HG03457 (cell line): ENCODE data around the gene ZNG1A.
"Not testable (repeated sequence)": the region's sequence is repeated elsewhere in the genome, so short reads cannot be mapped to it uniquely, and the experiment has no call there.

ENCODE experiments used
- ATAC-seq: cut with Tn5 transposase; IDR thresholded peaks from one replicate; pipeline ENCODE4 v1.9.1; 2021; ENCODE audit warnings: moderate number of reproducible peaks; ENCODE audit not compliant: unreplicated experiment

Gene ZNG1A

GRCh38 chr9:178140-178825 lies 573 bp downstream of the ZNG1A start:
- not testable (repeated sequence) for ATAC-seq

- ATAC-seq: not testable (repeated sequence)
Measured at GRCh38 chr9:169757-170156, 9.1 kb downstream of the ZNG1A start.

GRCh38 chr9:159871-160270 lies 19.0 kb downstream of the ZNG1A start:
- not testable (repeated sequence) for ATAC-seq

GRCh38 chr9:151173-151572 lies 27.7 kb downstream of the ZNG1A start:
- ATAC-seq: not testable (repeated sequence)

GRCh38 chr9:139880-140279 lies 39.0 kb downstream of the ZNG1A start:
- ATAC-seq: not testable (repeated sequence)

GRCh38 chr9:117995-118467 lies 60.8 kb downstream of the ZNG1A start, which contains the start of gene FOXD4:
Gene FOXD4, minus strand, starts transcription at chr9:118417. Its CDS starts 298 bp downstream, at chr9:118119.
- not testable (repeated sequence) for ATAC-seq

GRCh38 chr9:117144-117994 lies 61.5 kb downstream of the ZNG1A start:
- not testable (repeated sequence) for ATAC-seq

GRCh38 chr9:116239-117077 lies 62.4 kb downstream of the ZNG1A start:
- ATAC-seq: not testable (repeated sequence)

- not testable (repeated sequence) for ATAC-seq
Measured at GRCh38 chr9:115118-115451, 63.8 kb downstream of the ZNG1A start.

- ATAC-seq: peak; percentile 19
Measured at GRCh38 chr9:114267-115117, 64.4 kb downstream of the ZNG1A start.

- peak; percentile 57 for ATAC-seq
Measured at GRCh38 chr9:113468-114266, 65.2 kb downstream of the ZNG1A start.

- not testable (repeated sequence) for ATAC-seq
Measured at GRCh38 chr9:112589-113467, 66.0 kb downstream of the ZNG1A start.

GRCh38 chr9:110672-111071 lies 68.2 kb downstream of the ZNG1A start:
- not testable (repeated sequence) for ATAC-seq

GRCh38 chr9:109540-109939 lies 69.3 kb downstream of the ZNG1A start:
- not testable (repeated sequence) for ATAC-seq

GRCh38 chr9:108742-109495 lies 69.9 kb downstream of the ZNG1A start:
- not testable (repeated sequence) for ATAC-seq

GRCh38 chr9:105991-106390 lies 72.9 kb downstream of the ZNG1A start:
- ATAC-seq: not testable (repeated sequence)

- not testable (repeated sequence) for ATAC-seq
Measured at GRCh38 chr9:100430-100829, 78.4 kb downstream of the ZNG1A start.
